Activated naive CD4-positive, alpha-beta T cell treated with anti-CD3 and anti-CD28 coated beads for 36 hours (primary cell): ENCODE measurements around the gene CDC16. TPM values are rescaled to one million over a fixed set of nuclear protein-coding genes. Genes with fewer than 3 reads are reported as not detected.

Source experiments
- CTCF ChIA-PET: fragments of 350-600 bp; sonication (Branson Sonifier 250); formaldehyde crosslinking; loops from one replicate; lab custom pipeline; 2021; ENCODE audit warnings: antibody characterized with exemption; lab: Charles Lee
- DNase-seq: peaks from one replicate; pipeline ENCODE4 v3.0.0-alpha.2; 2020
- H3K27ac Mint-ChIP-seq: one replicate; pipeline ENCODE4 v1.8.0; 2021; ENCODE audit warnings: mild to moderate bottlenecking, mixed read lengths
- H3K27me3 Mint-ChIP-seq: one replicate; pipeline ENCODE4 v1.8.0; 2021; ENCODE audit warnings: low read depth, mixed read lengths
- H3K36me3 Mint-ChIP-seq: one replicate; pipeline ENCODE4 v1.8.0; 2021; ENCODE audit warnings: low read depth, mixed read lengths
- H3K4me1 Mint-ChIP-seq: one replicate; pipeline ENCODE4 v1.8.0; 2021; ENCODE audit warnings: low read depth, mixed read lengths
- H3K4me3 Mint-ChIP-seq: one replicate; pipeline ENCODE4 v1.8.0; 2021; ENCODE audit warnings: mild to moderate bottlenecking, moderate library complexity, mixed read lengths
- H3K9me3 Mint-ChIP-seq: one replicate; pipeline ENCODE4 v1.8.0; 2021; ENCODE audit warnings: mixed read lengths
- intact Hi-C: fragments of 100-400 bp; cut with micrococcal nuclease; formaldehyde crosslinking; loops from one replicate; pipeline ENCODE4 v1.15.1; 2023
- total RNA-seq, 2 experiments: library from RNA; stranded (reverse); gene quantifications; one replicate each; pipeline ENCODE4 v1.2.3, GENCODE V29; 2021

Gene CDC16
- total RNA-seq, 2 experiments from 2014 or later: 67.2 to 69.5 TPM

- Mint-ChIP-seq H3K27me3 (no peaks in the 10 kb centered on the region), H3K9me3 (peaks cover 8% of the 10 kb centered on the region), H3K27ac (no peak overlapping the region), H3K4me1 (peaks cover 17% of the 10 kb centered on the region), H3K4me3 (peak overlapping the region; percentile 12), H3K36me3 (no peaks in the 10 kb centered on the region)
- CTCF ChIA-PET: no interaction called here
- no peak for DNase-seq
- intact Hi-C loops: no loop called here
These were observed 23.1 kb upstream of the CDC16 start for GRCh38 chr13:114211446-114212157.

- CTCF ChIA-PET: interaction anchor here (0.7 kb wide), 1 partner anchor 251 kb away, joined by 4 read pairs; no protein-coding TSS in a partner anchor
- Mint-ChIP-seq H3K4me3 (no peak overlapping the region), H3K27me3 (no peaks in the 10 kb centered on the region), H3K36me3 (no peaks in the 10 kb centered on the region), H3K4me1 (peaks cover 17% of the 10 kb centered on the region), H3K27ac (no peak overlapping the region), H3K9me3 (peaks cover 6% of the 10 kb centered on the region)
- intact Hi-C loops: no loop called here
- peak; percentile 42 for DNase-seq
These were observed 22.6 kb upstream of the CDC16 start for GRCh38 chr13:114212158-114212495.

GRCh38 chr13:114213980-114214379 is 20.7 kb upstream of the CDC16 start:
- H3K4me3 Mint-ChIP-seq: no peak overlapping the region
- H3K27ac Mint-ChIP-seq: no peak overlapping the region
- no peaks in the 10 kb centered on the region for H3K9me3 Mint-ChIP-seq
- no peaks in the 10 kb centered on the region for H3K36me3 Mint-ChIP-seq
- no peaks in the 10 kb centered on the region for H3K27me3 Mint-ChIP-seq
- CTCF ChIA-PET: interaction anchor here (0.9 to 2.1 kb wide), 3 partner anchors 12 to 122 kb away, joined by 3 to 10 read pairs (median 4); no protein-coding TSS in a partner anchor
- peaks cover 28% of the 10 kb centered on the region for H3K4me1 Mint-ChIP-seq
- intact Hi-C loops: no loop called here
- no peak for DNase-seq

GRCh38 chr13:114219392-114219791 is 15.3 kb upstream of the CDC16 start:
- CTCF ChIA-PET: no interaction called here
- no peak for DNase-seq
- H3K36me3 Mint-ChIP-seq: no peaks in the 10 kb centered on the region
- H3K4me1 Mint-ChIP-seq: peaks cover 60% of the 10 kb centered on the region
- no peak overlapping the region for H3K4me3 Mint-ChIP-seq
- intact Hi-C loops: no loop called here
- H3K9me3 Mint-ChIP-seq: no peaks in the 10 kb centered on the region
- H3K27ac Mint-ChIP-seq: no peak overlapping the region
- H3K27me3 Mint-ChIP-seq: no peaks in the 10 kb centered on the region

GRCh38 chr13:114222461-114222968 is 12.2 kb upstream of the CDC16 start:
- H3K9me3 Mint-ChIP-seq: no peaks in the 10 kb centered on the region
- no peak for DNase-seq
- CTCF ChIA-PET: interaction anchor here (0.8 to 2.6 kb wide), 4 partner anchors 15 to 274 kb away, joined by 3 to 6 read pairs (median 3); no protein-coding TSS in a partner anchor
- H3K36me3 Mint-ChIP-seq: no peaks in the 10 kb centered on the region
- intact Hi-C loops: no loop called here
- no peak overlapping the region for H3K4me3 Mint-ChIP-seq
- H3K27ac Mint-ChIP-seq: peak overlapping the region; percentile 50
- no peaks in the 10 kb centered on the region for H3K27me3 Mint-ChIP-seq
- peaks cover 80% of the 10 kb centered on the region for H3K4me1 Mint-ChIP-seq

GRCh38 chr13:114224201-114224600 is 10.5 kb upstream of the CDC16 start:
- no peak overlapping the region for H3K27ac Mint-ChIP-seq
- no peaks in the 10 kb centered on the region for H3K36me3 Mint-ChIP-seq
- CTCF ChIA-PET: no interaction called here
- no peaks in the 10 kb centered on the region for H3K27me3 Mint-ChIP-seq
- H3K4me3 Mint-ChIP-seq: no peak overlapping the region
- no peak for DNase-seq
- no peaks in the 10 kb centered on the region for H3K9me3 Mint-ChIP-seq
- intact Hi-C loops: no loop called here
- H3K4me1 Mint-ChIP-seq: peaks cover 67% of the 10 kb centered on the region

GRCh38 chr13:114225610-114226009 is 9.1 kb upstream of the CDC16 start:
- Mint-ChIP-seq H3K4me1 (peaks cover 61% of the 10 kb centered on the region), H3K27ac (peak overlapping the region; percentile 63), H3K4me3 (no peak overlapping the region), H3K9me3 (no peaks in the 10 kb centered on the region), H3K27me3 (no peaks in the 10 kb centered on the region), H3K36me3 (no peaks in the 10 kb centered on the region)
- peak; percentile 46 for DNase-seq
- intact Hi-C loops: loop anchor here (1.0 to 5.0 kb wide), 8 partner anchors 82 to 408 kb away; no protein-coding TSS in a partner anchor
- CTCF ChIA-PET: interaction anchor here (0.6 to 1.4 kb wide), 17 partner anchors 10 to 409 kb away, joined by 3 to 10 read pairs (median 4); no protein-coding TSS in a partner anchor

GRCh38 chr13:114226088-114226487 is 8.6 kb upstream of the CDC16 start:
- CTCF ChIA-PET: interaction anchor here (0.6 to 1.4 kb wide), 18 partner anchors 10 to 410 kb away, joined by 3 to 10 read pairs (median 4); no protein-coding TSS in a partner anchor
- intact Hi-C loops: loop anchor here (1.0 to 5.0 kb wide), 8 partner anchors 83 to 409 kb away; no protein-coding TSS in a partner anchor
- DNase-seq: peak; percentile 38
- Mint-ChIP-seq H3K27me3 (no peaks in the 10 kb centered on the region), H3K4me1 (peaks cover 59% of the 10 kb centered on the region), H3K36me3 (no peaks in the 10 kb centered on the region), H3K4me3 (no peak overlapping the region), H3K9me3 (no peaks in the 10 kb centered on the region), H3K27ac (peak overlapping the region; percentile 63)

GRCh38 chr13:114226699-114227323 is 7.9 kb upstream of the CDC16 start:
- Mint-ChIP-seq H3K36me3 (no peaks in the 10 kb centered on the region), H3K9me3 (no peaks in the 10 kb centered on the region), H3K27ac (peak overlapping the region; percentile 63), H3K4me1 (peaks cover 52% of the 10 kb centered on the region), H3K27me3 (no peaks in the 10 kb centered on the region), H3K4me3 (peak overlapping the region; percentile 38)
- CTCF ChIA-PET: interaction anchor here (0.6 to 1.4 kb wide), 14 partner anchors 9 to 410 kb away, joined by 3 to 8 read pairs (median 4); no protein-coding TSS in a partner anchor
- intact Hi-C loops: loop anchor here (1.0 to 5.0 kb wide), 8 partner anchors 84 to 410 kb away; no protein-coding TSS in a partner anchor
- DNase-seq: peak; percentile 95

DNA sequence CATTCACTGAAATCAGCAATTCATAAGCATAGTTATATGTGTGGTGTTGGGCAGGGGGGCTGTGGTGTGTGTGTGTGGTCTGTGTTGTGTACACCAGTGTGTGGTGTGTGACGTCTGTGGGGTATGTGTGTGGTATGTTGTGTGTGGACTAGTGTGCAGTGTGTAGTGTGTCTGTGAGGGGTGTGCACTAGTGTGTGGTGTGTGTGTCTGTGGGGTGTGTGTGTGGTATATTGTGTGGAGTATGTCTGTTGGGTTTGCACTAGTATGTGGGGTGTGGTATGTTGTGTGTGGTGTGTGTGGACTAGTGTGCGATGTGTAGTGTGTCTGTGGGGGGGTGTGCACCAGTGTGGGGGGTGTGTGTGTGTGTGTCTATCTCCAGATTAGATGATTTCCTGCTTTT is 7.2 kb upstream of the CDC16 start:
- no peaks in the 10 kb centered on the region for H3K27me3 Mint-ChIP-seq
- intact Hi-C loops: loop anchor here (2.0 to 5.0 kb wide), 2 partner anchors 161 to 210 kb away; no protein-coding TSS in a partner anchor
- no peaks in the 10 kb centered on the region for H3K9me3 Mint-ChIP-seq

DNA sequence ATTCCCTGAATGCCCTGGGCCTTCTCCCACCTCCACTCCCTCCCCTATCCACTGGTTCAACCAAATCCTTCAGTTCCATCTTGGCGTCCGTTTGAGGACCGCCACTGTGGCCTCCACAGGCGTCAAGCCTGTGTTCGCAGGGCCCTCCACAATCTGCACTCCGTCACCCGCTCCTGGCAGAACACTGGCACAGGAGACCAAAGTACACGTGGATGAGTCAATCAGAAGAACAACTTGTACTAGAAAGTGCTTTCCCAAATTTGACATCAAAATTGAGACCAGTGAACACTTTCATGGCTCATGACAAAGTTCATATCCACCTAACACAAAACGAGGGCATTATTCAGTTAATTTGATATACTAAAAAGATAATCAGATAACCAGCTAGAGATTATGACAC is 6.5 kb upstream of the CDC16 start:
- peaks cover 42% of the 10 kb centered on the region for H3K4me1 Mint-ChIP-seq
- CTCF ChIA-PET: interaction anchor here (0.7 to 1.2 kb wide), 3 partner anchors 60 to 496 kb away, joined by 3 read pairs; no protein-coding TSS in a partner anchor

More for the DNA sequence above, 7.2 kb upstream of the CDC16 start:
- peaks cover 46% of the 10 kb centered on the region for H3K4me1 Mint-ChIP-seq
- CTCF ChIA-PET: interaction anchor here (0.6 to 1.1 kb wide), 4 partner anchors 60 to 496 kb away, joined by 3 read pairs; no protein-coding TSS in a partner anchor
- no peaks in the 10 kb centered on the region for H3K36me3 Mint-ChIP-seq
- H3K4me3 Mint-ChIP-seq: no peak overlapping the region
- DNase-seq: no peak
- peak overlapping the region; percentile 30 for H3K27ac Mint-ChIP-seq

DNA sequence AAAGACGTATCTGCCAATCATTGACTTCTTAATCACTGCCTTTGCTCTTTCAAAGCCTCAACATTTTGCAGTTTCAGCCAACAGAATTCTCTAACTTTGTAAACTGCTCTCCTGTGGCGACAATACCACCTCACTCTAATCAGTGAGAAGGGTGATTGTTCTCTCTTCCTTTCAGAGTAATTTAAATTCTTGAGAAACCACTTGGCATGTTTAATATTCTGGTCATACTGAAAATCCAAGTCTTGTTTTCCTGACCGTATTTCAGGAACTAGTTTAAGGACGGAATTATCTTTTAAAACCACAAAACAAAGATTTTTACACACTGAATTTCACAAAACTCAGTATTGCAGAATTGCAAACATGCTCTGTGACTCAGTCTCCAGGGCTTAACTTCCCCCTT is 5.2 kb upstream of the CDC16 start:
- H3K9me3 Mint-ChIP-seq: no peaks in the 10 kb centered on the region
- H3K4me1 Mint-ChIP-seq: peaks cover 38% of the 10 kb centered on the region
- intact Hi-C loops: loop anchor here (5.0 kb wide), 1 partner anchor 212 kb away; no protein-coding TSS in a partner anchor
- DNase-seq: no peak
- CTCF ChIA-PET: no interaction called here
- H3K4me3 Mint-ChIP-seq: no peak overlapping the region
- no peaks in the 10 kb centered on the region for H3K36me3 Mint-ChIP-seq
- peak overlapping the region; percentile 5 for H3K27ac Mint-ChIP-seq
- H3K27me3 Mint-ChIP-seq: no peaks in the 10 kb centered on the region

More for the DNA sequence above, 6.5 kb upstream of the CDC16 start:
- no peaks in the 10 kb centered on the region for H3K9me3 Mint-ChIP-seq
- H3K27ac Mint-ChIP-seq: no peak overlapping the region
- no peaks in the 10 kb centered on the region for H3K27me3 Mint-ChIP-seq
- no peak for DNase-seq
- no peaks in the 10 kb centered on the region for H3K36me3 Mint-ChIP-seq
- H3K4me3 Mint-ChIP-seq: no peak overlapping the region
- intact Hi-C loops: loop anchor here (5.0 kb wide), 1 partner anchor 211 kb away; no protein-coding TSS in a partner anchor
